HepG2 (cell line): ENCODE measurements around the gene TMEM223. TPM values are rescaled to one million over a fixed set of nuclear protein-coding genes. Genes with fewer than 3 reads are reported as not detected.

Source experiments
- ASH2L ChIP-seq: fragments of 300-600, 200-600 bp; sonication (generic); IDR thresholded peaks from 2 replicates; pipeline ENCODE4 v1.7.0; 2017; ENCODE audit warnings: low read depth, mild to moderate bottlenecking, moderate library complexity, mixed read lengths, low read length; ENCODE audit not compliant: insufficient read length
- BCLAF1 ChIP-seq: fragments of 450-650 bp; IDR thresholded peaks from 2 replicates; pipeline ENCODE4 v1.6.1; 2017; ENCODE audit warnings: mild to moderate bottlenecking
- BHLHE40 ChIP-seq: IDR thresholded peaks from 2 replicates; pipeline ENCODE4 v1.6.1; 2011; ENCODE audit warnings: low read length, improper control_type of control experiment
- HDAC1 ChIP-seq: sonication (generic); formaldehyde crosslinking; IDR thresholded peaks from 2 replicates; pipeline ENCODE4 v1.5.1; 2020; ENCODE audit warnings: mild to moderate bottlenecking, missing genetic modification reagents
- HMG20A ChIP-seq: IDR thresholded peaks from 2 replicates; pipeline ENCODE4 v1.6.1; 2016; ENCODE audit warnings: borderline replicate concordance
- IRF1 ChIP-seq: sonication (generic); formaldehyde crosslinking; IDR thresholded peaks from 2 replicates; pipeline ENCODE4 v1.4.0; 2020; ENCODE audit warnings: low read depth, mild to moderate bottlenecking, missing genetic modification reagents
- KAT8 ChIP-seq: IDR thresholded peaks from 2 replicates; pipeline ENCODE4 v1.6.1; 2016; ENCODE audit warnings: missing genetic modification reagents, missing compliant biosample characterization
- KLF13 ChIP-seq: sonication (generic); formaldehyde crosslinking; IDR thresholded peaks from 2 replicates; pipeline ENCODE4 v1.4.0; 2020; ENCODE audit warnings: mild to moderate bottlenecking, missing genetic modification reagents
- MLXIP ChIP-seq: sonication (generic); formaldehyde crosslinking; IDR thresholded peaks from 2 replicates; pipeline ENCODE4 v1.9.0; 2021; ENCODE audit warnings: missing genetic modification reagents, borderline replicate concordance
- PLSCR1 ChIP-seq: sonication (generic); formaldehyde crosslinking; IDR thresholded peaks from 2 replicates; pipeline ENCODE4 v1.5.0; 2020; ENCODE audit warnings: missing genetic modification reagents, mild to moderate bottlenecking, borderline replicate concordance
- RFX3 ChIP-seq: IDR thresholded peaks from 2 replicates; pipeline ENCODE4 v1.6.1; 2016; ENCODE audit warnings: missing biosample characterization, missing genetic modification reagents
- RNF2 ChIP-seq: fragments of 450-650 bp; conservative IDR thresholded peaks from 2 replicates; pipeline ENCODE4 v1.6.1; 2016; ENCODE audit warnings: low read depth
- SMAD1 ChIP-seq: sonication (generic); formaldehyde crosslinking; IDR thresholded peaks from 2 replicates; pipeline ENCODE4 v1.4.0; 2020; ENCODE audit warnings: missing genetic modification reagents, low read depth, mild to moderate bottlenecking, borderline replicate concordance
- U2AF1 ChIP-seq: fragments of 200-400 bp; formaldehyde crosslinking; optimal IDR thresholded peaks from 2 replicates; pipeline ENCODE3; 2017; ENCODE audit warnings: mild to moderate bottlenecking, low read depth, low read length
- ZEB1 ChIP-seq: IDR thresholded peaks from 2 replicates; pipeline ENCODE4 v1.6.1; 2012; ENCODE audit warnings: mild to moderate bottlenecking, low read depth, inconsistent platforms; ENCODE audit not compliant: insufficient replicate concordance
- ZNF432 ChIP-seq: sonication (generic); formaldehyde crosslinking; IDR thresholded peaks from 2 replicates; pipeline ENCODE4 v1.5.0; 2020; ENCODE audit warnings: missing genetic modification reagents, mild to moderate bottlenecking, borderline replicate concordance
- ZNF768 ChIP-seq: sonication (generic); formaldehyde crosslinking; IDR thresholded peaks from 2 replicates; pipeline ENCODE4 v1.4.0; 2020; ENCODE audit warnings: missing genetic modification reagents
- polyA plus RNA-seq, 8 experiments: library from polyadenylated mRNA; depleted of rRNA in 3 of 8; stranded (reverse) in 7 of 8; unstranded in 1 of 8; fragments of >200 nt; fragmentation: Illumina TruSeq in 4 of 8; extraction: Trizol in 4 of 8; gene quantifications; 2 replicates each; pipeline versions ENCODE4 v1.2.1 to v1.2.3, GENCODE V29; 2011 to 2016; ENCODE audit warnings: low read depth in 4 of 8, missing spikeins in 1 of 8, mixed read lengths in 1 of 8; ENCODE audit not compliant: insufficient read depth in 1 of 8
- total RNA-seq, 5 experiments: library from RNA; depleted of rRNA; stranded (reverse); fragments of >200 nt; fragmentation: Illumina TruSeq; extraction: Trizol; gene quantifications; 2 replicates each; pipeline ENCODE4 v1.2.3, GENCODE V29; 2016; ENCODE audit warnings: low read depth in 1 of 5

TMEM223 gene
- total and polyA plus RNA-seq, 2 of the 13 experiments (the other 11 are each of a cell fraction or from before 2014, with no cell fraction given), result 19.5 to 24.9 TPM

- no peak for TF ChIP-seq MLXIP (CRISPR knock-in tag)
- TF ChIP-seq HMG20A, result peak; percentile 18; the same call in 1 of the 2 replicates
- TF ChIP-seq U2AF1, result peak; percentile 78
- no peak; the same call in 1 of the 2 replicates for TF ChIP-seq RNF2
- TF ChIP-seq ZNF432 (CRISPR knock-in tag), result no peak
- TF ChIP-seq ZEB1, result no peak
- TF ChIP-seq KAT8 (CRISPR knock-in tag), result peak; percentile 95
- TF ChIP-seq PLSCR1, result no peak
- TF ChIP-seq KLF13, result 0 out of 2 replicates have a peak, but pooled peaks have one; percentile 49
- no peak for TF ChIP-seq BCLAF1
- TF ChIP-seq SMAD1 (CRISPR knock-in tag), result 0 out of 2 replicates have a peak, but pooled peaks have one; percentile 29
- TF ChIP-seq IRF1, result no peak
- TF ChIP-seq ZNF768 (CRISPR knock-in tag), result peak; percentile 87
- TF ChIP-seq HDAC1 (CRISPR knock-in tag), result peak; percentile 90
- TF ChIP-seq BHLHE40, result peak; percentile 53; the same call in 1 of the 2 replicates
- TF ChIP-seq ASH2L, result peak; percentile 83
- TF ChIP-seq RFX3 (CRISPR knock-in tag), result no peak; the same call in 1 of the 2 replicates
These were observed 13.5 kb upstream of the TMEM223 start, which contains the start of gene NXF1 (continued) for GRCh38 chr11:62805076-62805892.
